ENCODE results near the gene SUSD4.

SUSD4 gene

DNA sequence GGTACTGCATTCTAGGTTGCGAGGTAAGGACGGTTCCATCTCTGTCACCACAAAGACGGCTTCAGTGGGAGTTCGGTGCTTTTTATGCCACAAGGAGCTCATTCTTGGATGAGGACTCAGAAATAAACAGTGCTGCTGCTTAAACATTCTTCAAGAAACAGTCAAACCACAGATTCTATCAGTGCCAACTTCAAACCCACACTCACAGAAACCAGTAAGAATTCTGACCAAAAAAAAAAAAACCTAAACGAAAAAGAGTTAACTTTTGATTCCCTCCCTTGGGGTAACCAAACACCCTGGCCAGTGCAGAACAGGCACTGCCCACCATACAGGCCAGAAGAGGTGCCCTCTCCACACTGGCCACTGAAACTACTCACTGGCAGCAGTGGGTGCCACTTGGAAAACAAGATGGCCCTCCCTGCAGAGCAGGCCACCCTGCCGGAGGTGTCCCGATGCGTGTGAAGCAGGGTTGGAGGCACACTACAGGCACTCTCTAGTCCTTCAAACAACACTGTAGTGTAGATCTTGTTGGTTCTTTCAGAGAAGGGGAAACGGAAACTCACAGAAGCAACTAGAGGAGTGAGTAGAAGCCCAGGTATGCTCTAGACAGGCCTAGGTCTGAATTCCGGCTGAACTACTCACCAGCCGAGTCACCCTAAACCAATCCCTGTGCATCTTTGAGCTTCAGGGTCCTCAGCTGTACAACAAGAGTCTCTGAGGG is 133.7 kb downstream of the SUSD4 start:
- DNase-seq (ENCODE audit: low read depth), result no peak

DNA sequence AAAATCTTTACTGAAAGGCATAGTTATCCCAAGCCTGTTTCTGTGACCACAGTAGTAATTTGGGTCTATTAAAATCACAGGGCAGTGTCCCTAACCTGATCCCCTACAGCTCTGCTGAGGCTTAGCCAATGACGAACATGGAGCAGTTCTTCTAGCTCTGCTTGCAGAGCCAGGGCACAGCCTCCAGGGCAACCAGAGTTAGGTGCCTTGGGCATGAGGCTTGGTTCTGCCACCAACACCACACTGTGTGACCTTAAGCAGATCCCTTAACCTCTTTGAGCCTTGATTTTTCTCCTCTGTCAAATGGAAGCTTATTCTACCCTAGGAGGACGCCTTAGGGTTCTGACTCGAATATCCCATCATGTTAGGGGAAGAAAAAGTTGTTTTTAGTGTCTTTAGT is 134.2 kb downstream of the SUSD4 start:
- DNase-seq (ENCODE audit: low read depth), result no peak

DNA sequence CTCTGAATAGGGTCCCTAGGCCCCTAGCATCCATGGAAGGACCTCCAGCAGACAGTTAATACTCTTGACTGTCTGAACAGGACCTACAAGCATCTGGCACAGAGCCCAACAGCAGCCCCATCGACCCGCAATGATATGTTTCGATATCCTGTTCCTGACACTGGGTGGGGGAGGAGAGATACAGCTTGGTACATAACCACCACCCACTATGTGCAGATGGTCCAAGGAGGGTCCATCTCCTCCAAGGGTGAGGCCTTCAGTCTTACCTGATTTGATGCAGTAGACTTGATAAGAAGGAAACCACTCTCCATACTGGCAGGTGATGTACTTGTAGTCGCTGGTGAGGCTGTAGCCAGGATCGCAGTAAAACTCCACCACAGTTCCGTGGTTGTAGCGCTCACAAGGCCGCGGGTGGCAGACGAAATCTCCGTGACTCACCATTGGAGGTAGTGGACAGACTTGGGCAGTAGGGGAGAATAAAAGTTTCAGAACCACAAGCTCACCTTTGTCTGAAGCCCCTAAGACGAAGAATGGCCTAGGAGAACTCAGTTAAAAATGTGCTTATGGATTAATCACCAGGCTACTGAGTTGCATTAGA is 134.9 kb downstream of the SUSD4 start:
- no peak for DNase-seq (ENCODE audit: low read depth)

DNA sequence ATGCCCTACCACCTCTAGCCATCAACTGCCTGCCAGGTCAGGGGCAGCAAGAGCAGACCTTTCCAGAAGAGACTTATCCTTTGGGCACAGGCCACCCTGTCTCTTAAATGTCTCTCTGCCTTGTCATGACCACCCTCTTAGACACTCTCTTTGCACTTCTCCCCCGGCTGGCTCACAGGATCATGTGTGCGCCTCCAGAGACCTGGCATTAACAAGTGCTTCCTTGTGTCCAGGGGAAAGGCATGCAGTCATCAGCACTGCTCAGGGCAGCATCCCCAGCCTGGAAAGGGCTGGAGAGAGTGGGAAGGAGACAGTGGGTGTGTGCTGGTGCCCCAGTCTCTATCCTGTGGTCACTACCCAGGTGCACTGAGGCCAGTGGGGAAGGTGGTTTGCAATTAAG is 135.8 kb downstream of the SUSD4 start:
- DNase-seq (ENCODE audit: low read depth), result no peak

DNA sequence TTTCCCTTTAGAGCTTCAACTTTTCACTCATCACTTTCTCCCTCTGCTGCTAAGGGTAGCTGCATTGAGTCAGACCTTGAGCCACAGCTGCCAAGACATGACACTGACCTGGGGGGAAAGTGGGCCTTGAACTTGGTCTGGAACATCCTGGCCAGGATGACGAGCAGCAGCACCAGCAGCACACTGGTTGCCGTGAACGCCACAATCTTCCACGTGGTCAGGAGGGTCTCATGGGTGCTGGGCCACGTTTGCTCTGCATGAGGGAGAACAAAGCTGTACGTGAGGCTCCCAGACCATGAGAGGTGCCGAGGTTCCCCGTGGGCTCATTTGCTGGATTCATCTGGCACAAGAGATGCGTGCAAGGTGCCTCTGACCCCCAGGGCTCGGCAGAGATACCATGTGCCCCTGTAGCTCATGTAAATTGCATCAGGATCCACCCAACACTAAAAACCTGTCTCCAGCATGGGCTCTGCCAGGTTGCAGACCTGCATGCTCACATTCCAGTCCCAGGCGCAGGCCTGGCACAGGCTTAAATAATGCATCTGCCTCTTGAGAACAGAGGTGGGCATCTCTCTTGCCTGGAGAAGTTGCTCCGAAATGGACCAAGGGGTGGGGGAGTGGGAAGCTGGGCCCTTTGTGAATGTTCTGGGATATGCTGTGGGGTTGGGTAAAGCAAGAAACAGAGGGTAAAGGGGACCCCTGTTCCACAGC is 136.3 kb downstream of the SUSD4 start:
- no peak for DNase-seq (ENCODE audit: low read depth)

DNA sequence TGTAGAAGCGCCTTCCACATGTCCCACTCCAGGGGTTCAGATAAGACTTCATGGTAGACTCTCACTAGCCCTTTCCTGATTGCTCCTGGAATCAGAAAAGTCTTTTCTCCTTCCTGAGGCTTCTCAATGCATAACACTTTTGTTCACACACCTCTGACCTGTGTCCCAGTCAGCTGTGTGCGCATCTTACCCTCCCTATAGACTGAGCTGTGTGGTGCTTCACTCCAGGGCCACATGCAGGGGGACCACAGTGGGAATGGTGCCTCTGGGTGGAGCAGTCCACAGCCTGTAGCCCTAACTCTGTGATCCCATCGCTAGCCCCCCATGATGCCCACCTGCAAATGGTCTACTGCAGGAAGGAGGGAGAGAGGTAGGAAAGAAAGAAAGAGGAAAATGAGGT is 136.9 kb downstream of the SUSD4 start:
- no peak for DNase-seq (ENCODE audit: low read depth)

DNA sequence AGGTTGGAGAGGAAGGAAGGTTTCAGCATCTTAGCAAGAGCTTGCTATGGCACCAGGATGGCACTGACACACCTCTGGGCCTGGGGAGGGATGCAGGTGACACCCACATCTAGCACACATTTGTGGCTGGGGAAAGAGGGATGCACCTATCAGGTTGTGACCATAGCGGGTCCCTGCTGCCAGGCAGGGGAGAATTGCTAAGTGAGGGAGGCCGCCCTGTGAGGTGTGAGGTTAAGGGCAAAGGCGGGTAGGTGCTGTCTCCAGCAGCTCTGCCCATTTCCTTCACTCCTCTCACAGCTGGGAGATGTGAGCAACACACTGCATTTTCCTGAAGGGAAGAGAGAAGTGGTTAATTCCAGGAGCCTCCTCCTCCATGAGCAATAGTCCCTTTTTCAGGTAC is 137.7 kb downstream of the SUSD4 start:
- no peak for DNase-seq (ENCODE audit: low read depth)

DNA sequence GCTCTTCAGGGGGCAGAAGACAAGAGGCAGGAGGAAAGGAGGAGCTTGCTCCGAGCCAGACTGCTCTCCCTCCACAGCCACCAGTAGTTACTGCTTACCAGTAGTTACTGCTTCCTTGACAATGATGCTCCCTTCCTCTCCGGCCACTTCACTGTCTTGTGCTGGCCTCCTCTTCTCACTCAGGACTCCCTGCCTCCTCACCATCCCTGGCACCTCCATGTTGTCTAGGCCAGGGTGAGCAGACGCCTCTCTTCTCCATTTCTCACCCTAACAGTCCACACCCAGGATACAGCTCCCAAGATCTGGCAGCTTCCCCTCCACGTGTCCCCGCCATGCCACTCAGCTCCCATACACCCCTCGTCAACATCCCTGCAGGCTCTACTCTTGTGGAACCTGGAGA is 138.5 kb downstream of the SUSD4 start:
- DNase-seq (ENCODE audit: low read depth), result no peak

DNA sequence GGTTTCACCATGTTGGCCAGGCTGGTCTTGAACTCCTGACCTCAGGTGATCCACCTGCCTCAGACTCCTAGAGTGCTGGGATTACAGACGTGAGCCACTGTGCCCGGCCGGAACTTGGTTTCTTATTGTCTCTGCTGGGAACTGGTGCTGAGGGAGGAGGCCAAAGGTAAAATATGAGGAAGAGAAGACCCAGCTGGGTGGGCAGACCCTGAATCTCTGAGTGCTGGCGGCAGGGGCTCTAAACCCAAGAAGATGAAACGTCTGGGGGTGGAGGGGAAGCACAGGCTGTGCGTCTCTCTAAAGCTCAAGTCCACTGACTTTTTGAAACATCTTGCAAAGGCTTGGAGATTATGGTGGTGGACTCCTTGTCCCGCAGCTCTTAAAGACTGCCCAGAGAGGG is 138.9 kb downstream of the SUSD4 start:
- DNase-seq (ENCODE audit: low read depth), result no peak

DNA sequence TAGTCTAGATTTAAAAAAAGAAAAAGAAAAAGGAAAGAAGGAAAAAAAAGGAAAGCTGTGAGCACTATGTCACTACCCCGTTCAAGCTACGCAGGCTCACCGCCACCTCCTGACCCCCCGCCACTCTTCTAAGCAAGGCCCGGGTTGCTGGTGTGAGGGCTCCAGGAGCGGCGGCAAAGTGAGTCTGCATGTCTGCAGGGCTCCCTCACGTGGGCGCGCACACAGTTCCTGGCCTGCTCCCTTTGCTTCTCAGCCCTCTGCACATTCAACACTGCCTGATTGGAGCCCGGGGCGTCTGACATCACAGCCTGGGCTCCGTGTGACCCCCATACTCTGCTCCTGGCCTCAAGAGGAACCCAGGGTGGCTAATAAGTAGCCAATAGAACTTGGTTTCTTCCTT is 139.5 kb downstream of the SUSD4 start:
- no peak for DNase-seq (ENCODE audit: low read depth)

DNA sequence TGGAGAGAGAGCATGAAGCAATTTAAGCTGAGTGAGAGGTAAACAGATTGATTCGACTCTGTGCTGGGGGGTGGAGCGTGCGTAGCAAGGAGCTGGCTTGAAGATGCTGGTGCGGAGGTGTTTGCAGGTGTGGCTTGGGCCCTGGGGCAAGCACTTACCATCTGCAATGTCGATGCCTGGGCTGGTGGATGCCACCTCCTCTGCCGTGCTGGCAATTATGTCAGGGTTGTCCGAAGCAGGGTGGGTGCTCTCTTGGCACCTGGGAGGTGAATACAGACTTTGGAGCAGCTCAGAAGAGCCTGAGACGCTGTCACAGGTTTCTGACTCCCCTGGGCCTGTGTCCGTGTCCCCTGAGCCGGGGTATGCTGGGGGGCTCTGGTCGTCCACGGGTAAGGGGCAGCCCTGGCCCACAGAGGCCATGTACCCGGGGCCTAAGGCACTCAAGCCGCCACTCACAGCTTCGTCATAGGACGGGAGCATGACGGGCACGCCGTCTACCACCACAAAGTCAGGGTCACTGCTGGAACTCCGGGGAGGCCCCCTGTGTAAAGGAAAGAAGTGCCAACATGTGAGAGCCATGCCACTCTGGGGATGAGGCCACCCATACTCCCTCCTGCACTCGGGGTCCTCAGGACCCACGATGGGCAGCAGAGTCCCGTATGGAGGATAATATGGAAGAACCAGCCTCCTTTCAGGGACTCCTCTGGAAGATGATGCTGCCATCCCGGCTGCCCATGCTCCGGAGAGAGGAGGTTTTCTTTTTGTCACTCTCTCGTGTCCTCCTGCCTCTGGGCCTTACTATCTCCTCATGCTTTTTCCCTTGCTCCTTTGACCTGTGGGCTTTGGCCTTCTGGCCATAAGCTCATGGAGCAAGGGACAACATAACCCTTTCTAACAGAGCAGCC is 140.6 kb downstream of the SUSD4 start:
- no peak for DNase-seq (ENCODE audit: low read depth)

DNA sequence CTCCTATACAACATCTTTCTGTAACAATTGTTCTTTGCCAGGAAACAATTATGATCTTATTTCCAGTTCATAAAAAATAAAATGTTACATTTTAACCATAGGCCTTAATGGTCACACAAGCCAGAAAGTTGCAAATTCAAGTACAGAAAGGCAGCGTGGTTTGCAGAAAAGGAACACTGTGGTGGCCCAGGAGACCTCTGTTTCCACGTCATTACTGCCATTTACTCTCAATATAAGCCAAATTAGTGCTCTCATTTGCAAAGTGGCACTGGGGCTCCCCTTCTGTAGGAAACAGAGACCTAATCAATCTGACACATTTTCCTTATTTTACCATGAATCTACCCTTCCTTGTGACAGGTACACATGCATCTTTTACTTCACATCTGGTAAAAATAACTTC is 141.6 kb downstream of the SUSD4 start:
- DNase-seq (ENCODE audit: low read depth), result no peak

DNA sequence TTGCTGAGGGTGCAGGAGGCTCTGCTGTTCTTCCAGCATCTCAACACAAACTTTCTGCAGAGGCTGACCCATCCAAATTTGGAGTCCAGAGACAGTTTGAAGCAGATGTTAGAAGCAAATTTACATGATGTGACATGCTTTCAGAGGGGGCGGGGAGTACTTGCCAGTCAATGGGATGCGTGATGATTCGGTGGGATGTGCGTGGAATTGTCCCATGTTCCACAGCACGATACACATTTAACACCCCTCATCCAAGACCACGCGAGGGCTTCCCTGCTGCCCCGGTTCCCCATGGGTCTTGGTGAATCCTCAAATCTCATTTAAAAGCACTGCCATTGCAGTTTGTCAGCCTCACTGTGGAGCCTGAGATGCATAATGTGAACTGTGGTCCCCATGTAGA is 142.3 kb downstream of the SUSD4 start:
- DNase-seq (ENCODE audit: low read depth), result no peak

DNA sequence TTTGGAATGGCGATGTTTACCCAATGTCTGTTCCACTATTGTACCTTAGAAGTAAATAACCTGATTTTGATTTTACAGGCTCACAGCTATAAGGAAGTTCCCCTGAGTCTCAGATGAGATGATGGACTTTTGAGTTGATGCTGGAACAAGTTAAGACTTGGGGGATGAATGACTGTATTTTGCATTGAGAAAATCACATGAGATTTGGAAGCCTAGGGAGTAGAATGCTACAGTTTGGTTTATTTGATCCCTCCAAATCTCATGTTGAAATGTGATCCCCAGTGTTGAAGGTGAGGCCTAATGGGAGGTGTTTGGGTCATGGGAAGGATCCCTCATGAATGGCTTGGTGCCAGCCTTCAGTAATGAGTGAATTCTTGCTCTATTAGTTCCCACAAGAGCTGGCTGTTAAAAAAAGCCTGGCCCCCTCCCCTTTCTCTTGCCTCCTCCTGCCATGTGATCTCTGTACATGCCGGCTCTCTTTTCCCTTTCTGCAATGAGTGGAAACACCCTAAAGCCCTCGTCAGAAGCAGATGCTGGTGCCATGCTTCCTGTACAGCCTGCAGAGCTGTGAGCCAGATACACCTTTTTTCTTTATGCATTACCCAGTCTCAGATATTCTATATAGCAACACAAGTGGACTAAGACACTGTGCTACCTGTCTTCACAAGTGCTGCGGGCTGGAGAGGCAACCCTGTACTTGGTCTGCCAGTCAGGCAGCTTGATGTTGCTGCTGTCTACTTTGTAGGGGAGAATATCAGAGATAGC is 143.9 kb downstream of the SUSD4 start:
- no peak for DNase-seq (ENCODE audit: low read depth)

DNA sequence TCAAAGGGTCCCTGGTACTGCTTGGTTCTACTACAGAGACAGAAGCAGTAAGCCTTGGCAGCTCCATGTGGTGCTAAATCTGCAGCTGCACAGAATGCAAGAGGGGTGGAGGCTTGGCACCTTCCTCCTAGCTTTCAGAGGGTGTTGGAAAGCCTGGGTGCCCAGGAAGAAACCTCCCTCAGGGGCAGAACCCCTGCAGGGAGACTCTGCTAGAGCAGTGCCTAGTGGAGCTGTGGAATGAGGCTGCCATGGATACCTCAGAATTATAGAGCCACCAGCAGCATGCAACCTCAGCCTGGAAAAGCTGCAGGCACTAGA is 144.7 kb downstream of the SUSD4 start:
- no peak for DNase-seq (ENCODE audit: low read depth)

DNA sequence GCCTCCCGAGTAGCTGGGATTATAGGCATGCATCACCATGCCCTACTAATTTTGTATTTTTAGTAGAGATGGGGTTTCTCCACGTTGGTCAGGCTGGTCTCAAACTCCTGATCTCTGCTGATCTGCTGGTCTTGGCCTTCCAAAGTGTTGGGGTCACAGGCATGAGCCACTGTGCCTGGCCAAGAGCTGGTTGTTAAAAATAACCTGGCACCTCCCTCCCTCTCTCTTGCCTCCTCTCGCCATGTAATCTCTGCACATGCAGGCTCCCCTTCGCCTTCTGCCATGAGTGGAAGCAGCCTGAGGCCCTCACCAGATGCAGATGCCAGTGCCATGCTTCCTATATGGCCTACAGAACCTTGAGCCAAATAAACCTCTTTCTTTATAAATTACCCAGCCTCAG is 146.2 kb downstream of the SUSD4 start:
- DNase-seq (ENCODE audit: low read depth), result no peak

DNA sequence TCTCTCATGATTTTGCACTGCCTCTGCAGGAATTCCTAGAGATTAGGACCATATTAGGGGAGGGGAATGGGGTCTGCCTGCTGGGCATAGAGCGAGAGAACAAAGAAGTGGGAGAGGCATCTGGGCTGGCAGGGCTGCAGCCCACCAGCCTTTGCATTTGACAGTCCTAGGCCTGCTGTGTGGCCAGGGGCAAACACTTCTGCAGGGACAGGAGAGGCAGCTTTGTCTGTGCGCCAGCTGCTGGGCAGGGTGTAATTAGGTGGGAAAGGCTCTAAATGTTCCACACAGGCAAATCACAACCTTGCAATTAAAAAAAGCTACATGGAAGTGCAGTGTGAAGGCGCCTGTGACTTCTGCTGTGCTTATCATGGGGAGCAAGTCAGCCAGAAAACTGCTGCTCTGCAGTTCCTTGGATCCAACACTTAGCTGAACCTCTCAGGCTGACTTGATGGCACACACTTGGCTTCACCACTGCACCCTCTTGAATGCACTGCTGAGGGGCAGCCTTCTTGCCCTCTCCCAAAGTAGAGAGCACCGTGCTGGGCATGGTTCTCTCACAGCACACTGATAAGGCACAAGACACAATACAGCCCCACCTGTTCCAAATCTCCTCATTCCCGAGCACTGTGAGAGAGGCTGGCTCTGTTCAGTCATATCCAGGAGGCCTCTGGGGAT is 147.3 kb downstream of the SUSD4 start:
- no peak for DNase-seq (ENCODE audit: low read depth)

DNA sequence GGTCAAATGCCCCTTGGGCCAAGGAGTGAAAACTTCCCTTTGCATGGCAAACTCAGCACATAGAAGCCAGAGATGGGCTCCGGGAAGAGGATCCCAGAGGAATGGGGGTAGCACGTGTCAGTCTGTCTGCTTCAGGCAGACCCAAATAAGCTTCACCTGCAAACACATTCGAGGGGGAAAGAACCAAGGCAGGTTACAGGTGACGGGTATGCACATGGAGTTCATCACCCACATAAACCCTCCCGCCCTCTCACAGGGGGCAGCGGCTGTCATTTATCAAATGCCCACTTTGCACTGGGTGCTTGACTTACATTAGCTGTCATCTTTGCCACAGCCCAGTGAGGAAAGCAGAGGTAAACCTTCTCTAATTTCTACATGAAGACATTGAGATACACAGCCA is 147.9 kb downstream of the SUSD4 start:
- DNase-seq (ENCODE audit: low read depth), result no peak

DNA sequence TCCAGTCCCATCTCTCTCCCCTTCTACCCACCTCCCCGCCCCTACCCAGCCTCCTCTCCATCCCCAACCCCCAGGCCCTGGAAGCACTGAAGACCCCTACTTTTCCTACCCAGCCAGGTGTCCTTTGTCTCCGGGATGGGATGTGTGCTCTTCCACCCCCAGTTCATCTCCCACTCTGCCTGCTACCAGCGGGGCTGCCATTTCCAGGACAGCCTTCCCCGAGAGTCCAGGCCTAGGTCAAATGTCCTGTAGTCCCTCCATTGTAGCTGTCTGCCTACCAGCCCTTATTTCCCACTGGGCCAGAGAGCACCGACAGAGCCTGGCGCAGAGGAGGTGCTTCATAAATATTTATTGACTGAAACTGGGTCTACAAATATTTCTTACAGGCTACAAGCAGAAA is 148.9 kb downstream of the SUSD4 start:
- DNase-seq (ENCODE audit: low read depth), result no peak

DNA sequence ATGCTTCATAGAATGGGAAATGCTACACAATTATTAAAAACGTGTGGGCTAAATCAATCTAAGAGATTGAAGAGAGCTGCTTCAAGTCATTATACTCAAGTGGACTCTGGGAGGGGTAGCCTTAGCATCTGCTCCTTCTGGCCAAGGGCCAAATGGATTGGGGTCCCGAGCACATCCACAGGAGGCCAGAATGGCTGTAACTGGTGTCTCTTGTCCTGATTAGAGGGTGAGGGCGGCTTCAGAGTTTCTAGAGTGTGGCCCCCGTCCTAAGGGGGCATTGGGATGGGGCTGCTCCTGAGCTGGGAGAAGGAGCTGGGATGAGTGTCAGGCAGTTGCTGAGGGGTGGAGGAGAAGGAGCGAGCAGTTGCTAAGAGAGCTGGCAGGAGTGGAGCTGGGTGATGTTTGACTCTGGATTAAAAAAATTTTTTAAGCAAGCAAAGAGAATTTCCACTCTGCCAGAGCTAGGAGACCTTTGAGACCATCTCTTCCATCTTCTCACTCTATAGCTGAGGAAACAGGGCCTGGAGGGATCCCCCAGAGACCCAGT is 149.6 kb downstream of the SUSD4 start:
- no peak for DNase-seq (ENCODE audit: low read depth)

DNA sequence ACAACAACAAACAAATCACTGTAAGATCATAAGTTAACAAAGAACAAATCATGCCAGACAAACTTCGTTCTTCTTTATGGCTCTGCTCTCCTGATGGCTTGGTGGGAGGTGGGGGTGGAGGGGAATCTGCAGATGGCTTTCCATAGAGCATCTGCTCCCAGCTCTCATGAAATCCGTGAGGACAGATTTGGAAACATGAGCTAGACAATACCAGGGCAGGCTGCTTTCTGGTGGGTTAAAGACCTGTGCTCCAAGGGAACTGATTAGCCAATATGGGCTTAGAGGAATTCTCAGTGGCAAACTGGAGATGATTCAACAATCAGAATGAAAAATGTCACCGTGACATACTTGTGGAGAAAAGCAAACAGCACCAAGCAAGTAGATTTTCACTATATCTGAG is 151.5 kb downstream of the SUSD4 start:
- no peak for DNase-seq (ENCODE audit: low read depth)
